ENCODE data around the gene GSS. TPM values are rescaled to one million over a fixed set of nuclear protein-coding genes. Genes with fewer than 3 reads are reported as not detected.

The GSS gene
- total and polyA plus RNA-seq, 4 donors: 32.6 to 52.7 (median 47.9) TPM

DNA sequence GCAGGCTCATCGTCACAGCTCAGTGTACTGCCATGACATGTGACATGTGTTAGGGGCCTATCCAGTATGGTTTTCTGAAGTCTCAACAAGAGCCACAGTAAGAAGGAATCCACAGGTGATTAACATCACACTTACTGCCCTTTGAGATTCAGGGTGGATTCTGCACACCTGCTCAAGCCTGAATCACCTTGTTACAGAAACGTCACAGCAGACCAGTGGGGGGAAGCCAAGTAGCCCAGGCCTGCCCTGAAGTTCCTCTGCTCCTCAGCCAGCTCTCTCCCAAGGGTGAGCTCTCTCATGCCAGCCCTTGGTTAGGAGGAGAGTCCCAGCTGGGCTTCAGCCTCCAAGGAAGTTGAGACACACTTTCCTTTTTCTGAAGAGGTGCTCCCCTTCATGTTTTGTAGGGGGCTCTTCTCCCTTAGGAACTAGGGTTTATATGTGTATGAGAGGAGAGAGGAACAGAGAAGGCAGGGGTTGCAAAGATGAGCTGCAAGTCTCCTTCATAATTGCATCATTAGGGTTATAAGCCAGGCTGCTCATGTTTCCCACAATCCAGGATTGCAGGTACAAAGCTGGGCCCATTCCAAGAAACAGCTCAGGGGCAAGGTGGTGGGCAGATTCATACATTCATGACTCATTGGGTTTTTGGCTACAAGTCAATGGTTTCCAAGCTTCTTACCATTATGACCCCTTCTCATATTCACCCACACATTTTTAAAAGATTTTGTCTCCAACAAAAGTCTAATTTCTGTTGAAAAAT is 11.6 kb downstream of the GSS start:
- DNase-seq (no peak), ATAC-seq (ENCODE audit: insufficient read depth, low FRiP score) (no peak)
- H3K4me1 ChIP-seq (ENCODE audit: control insufficient read depth in 5 of 5, insufficient read depth in 5 of 5, low read length in 5 of 5): peaks cover 0 to 5% (median 0%) of the 10 kb centered on the region in 5 donors
- H3K9me3 ChIP-seq (ENCODE audit: control insufficient read depth in 4 of 4, insufficient read depth in 3 of 4, low read length in 3 of 4): no peaks in the 10 kb centered on the region
- no peak overlapping the region for H3K9ac ChIP-seq (ENCODE audit: insufficient read depth in 1 of 2, low read length in 2 of 2)
- WGBS, 2 donors: 93 to 95% methylated on average over 2 of the region's 2 CpGs
- no peak overlapping the region for H3K27ac ChIP-seq (ENCODE audit: low read depth in 1 of 2, low read length in 1 of 2)
- TF ChIP-seq, protein P1, sequence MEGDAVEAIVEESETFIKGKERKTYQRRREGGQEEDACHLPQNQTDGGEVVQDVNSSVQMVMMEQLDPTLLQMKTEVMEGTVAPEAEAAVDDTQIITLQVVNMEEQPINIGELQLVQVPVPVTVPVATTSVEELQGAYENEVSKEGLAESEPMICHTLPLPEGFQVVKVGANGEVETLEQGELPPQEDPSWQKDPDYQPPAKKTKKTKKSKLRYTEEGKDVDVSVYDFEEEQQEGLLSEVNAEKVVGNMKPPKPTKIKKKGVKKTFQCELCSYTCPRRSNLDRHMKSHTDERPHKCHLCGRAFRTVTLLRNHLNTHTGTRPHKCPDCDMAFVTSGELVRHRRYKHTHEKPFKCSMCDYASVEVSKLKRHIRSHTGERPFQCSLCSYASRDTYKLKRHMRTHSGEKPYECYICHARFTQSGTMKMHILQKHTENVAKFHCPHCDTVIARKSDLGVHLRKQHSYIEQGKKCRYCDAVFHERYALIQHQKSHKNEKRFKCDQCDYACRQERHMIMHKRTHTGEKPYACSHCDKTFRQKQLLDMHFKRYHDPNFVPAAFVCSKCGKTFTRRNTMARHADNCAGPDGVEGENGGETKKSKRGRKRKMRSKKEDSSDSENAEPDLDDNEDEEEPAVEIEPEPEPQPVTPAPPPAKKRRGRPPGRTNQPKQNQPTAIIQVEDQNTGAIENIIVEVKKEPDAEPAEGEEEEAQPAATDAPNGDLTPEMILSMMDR (IDR thresholded peaks at IDR 0.05; ENCODE audit: control extremely low read depth, extremely low read depth): no peak
- no peaks in the 10 kb centered on the region for H3K27me3 ChIP-seq (ENCODE audit: control insufficient read depth in 3 of 3, insufficient read depth in 3 of 3, low read length in 2 of 3)
- H3K4me3 ChIP-seq: no peak overlapping the region
- peaks cover 10 to 32% (median 25%) of the 10 kb centered on the region in 4 donors for H3K36me3 ChIP-seq (ENCODE audit: control insufficient read depth in 4 of 4, insufficient read depth in 4 of 4, low read length in 4 of 4)

DNA sequence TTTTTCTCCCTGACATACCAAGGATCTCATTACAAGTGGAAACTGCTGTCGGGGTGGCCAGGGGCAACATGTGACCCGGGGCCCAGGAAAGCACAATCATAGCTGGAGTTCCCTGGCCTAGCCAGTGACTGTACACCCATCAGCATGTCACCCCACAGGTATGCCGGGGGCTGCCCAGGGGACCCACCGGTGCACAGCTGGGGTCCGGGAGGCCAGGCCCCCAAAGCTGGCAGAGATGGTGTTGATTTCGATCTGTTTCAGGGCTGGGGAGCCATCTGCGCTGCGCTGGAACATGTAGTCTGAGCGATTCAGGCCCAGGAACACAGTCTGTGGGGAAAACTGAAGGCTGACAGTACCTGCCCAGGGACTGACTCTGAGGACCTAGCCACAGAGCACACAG is 13.3 kb downstream of the GSS start:
- Histone ChIP-seq H3K27ac (ENCODE audit: low read depth in 1 of 2, low read length in 1 of 2) (no peak overlapping the region), H3K4me3 (no peak overlapping the region), H3K9me3 (ENCODE audit: control insufficient read depth in 4 of 4, insufficient read depth in 3 of 4, low read length in 3 of 4) (no peaks in the 10 kb centered on the region), H3K9ac (ENCODE audit: insufficient read depth in 1 of 2, low read length in 2 of 2) (no peak overlapping the region), H3K27me3 (ENCODE audit: control insufficient read depth in 3 of 3, insufficient read depth in 3 of 3, low read length in 2 of 3) (no peaks in the 10 kb centered on the region), H3K4me1 (ENCODE audit: control insufficient read depth in 5 of 5, insufficient read depth in 5 of 5, low read length in 5 of 5) (peaks cover 0 to 6% (median 0%) of the 10 kb centered on the region in 5 donors), H3K36me3 (ENCODE audit: control insufficient read depth in 4 of 4, insufficient read depth in 4 of 4, low read length in 4 of 4) (peaks cover 10 to 37% (median 26%) of the 10 kb centered on the region in 4 donors)
- WGBS, 2 donors: 97 to 99% methylated on average over 9 of the region's 9 CpGs
- DNase-seq (no peak), ATAC-seq (ENCODE audit: insufficient read depth, low FRiP score) (no peak)
- TF ChIP-seq, protein P1 (IDR thresholded peaks at IDR 0.05; ENCODE audit: control extremely low read depth, extremely low read depth): no peak

DNA sequence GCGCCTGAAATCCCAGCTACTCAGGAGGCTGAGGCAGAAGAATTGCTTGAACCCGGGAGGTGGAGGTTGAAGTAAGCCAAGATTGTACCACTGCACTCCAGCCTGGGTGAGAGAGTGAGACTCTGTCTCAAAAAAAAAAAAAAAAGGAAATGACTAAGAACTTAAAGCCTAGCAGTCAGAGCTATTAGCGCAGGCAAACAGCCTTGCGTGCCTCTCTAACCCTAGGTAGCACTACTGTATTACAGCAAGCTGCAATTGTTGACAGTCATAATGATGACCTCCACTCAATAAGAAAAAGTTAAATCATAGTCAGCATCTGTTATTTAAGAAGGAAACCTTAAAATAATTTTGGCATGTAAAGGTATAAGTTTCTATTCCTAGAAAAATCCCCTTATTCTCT is 14.4 kb downstream of the GSS start:
- H3K9me3 ChIP-seq (ENCODE audit: control insufficient read depth in 4 of 4, insufficient read depth in 3 of 4, low read length in 3 of 4): no peaks in the 10 kb centered on the region
- DNase-seq: no peak
- peaks cover 0 to 6% (median 0%) of the 10 kb centered on the region in 5 donors for H3K4me1 ChIP-seq (ENCODE audit: control insufficient read depth in 5 of 5, insufficient read depth in 5 of 5, low read length in 5 of 5)
- TF ChIP-seq, protein P1 (IDR thresholded peaks at IDR 0.05; ENCODE audit: control extremely low read depth, extremely low read depth): no peak
- WGBS, 2 donors: 61 to 81% methylated on average over 4 of the region's 4 CpGs
- no peak overlapping the region for H3K9ac ChIP-seq (ENCODE audit: insufficient read depth in 1 of 2, low read length in 2 of 2)
- no peak overlapping the region for H3K4me3 ChIP-seq
- no peaks in the 10 kb centered on the region for H3K27me3 ChIP-seq (ENCODE audit: control insufficient read depth in 3 of 3, insufficient read depth in 3 of 3, low read length in 2 of 3)
- H3K27ac ChIP-seq (ENCODE audit: low read depth in 1 of 2, low read length in 1 of 2): no peak overlapping the region
- peaks cover 10 to 38% (median 26%) of the 10 kb centered on the region in 4 donors for H3K36me3 ChIP-seq (ENCODE audit: control insufficient read depth in 4 of 4, insufficient read depth in 4 of 4, low read length in 4 of 4)
- no peak for ATAC-seq (ENCODE audit: insufficient read depth, low FRiP score)

All from lung (tissue), 12 donors.